CD4-positive, alpha-beta T cell treated with Interferon gamma for 1 hour (primary cell): ENCODE data around the gene TMX4.
"Not testable (repeated sequence)": the region's sequence is repeated elsewhere in the genome, so short reads cannot be mapped to it uniquely, and the experiment has no call there.

Source experiments
- DNase-seq: peaks from one replicate; pipeline ENCODE4 v3.0.0-alpha.2; 2020

TMX4 gene

GRCh38 chr20:7959484-7959883 lies 60.1 kb downstream of the TMX4 start:
- no peak for DNase-seq

GRCh38 chr20:7956561-7956960 lies 63.0 kb downstream of the TMX4 start:
- DNase-seq: not testable (repeated sequence)

GRCh38 chr20:7950387-7950786 lies 69.2 kb downstream of the TMX4 start:
- no peak for DNase-seq

GRCh38 chr20:7943891-7944290 lies 75.7 kb downstream of the TMX4 start:
- no peak for DNase-seq

GRCh38 chr20:7940341-7940740 lies 79.2 kb downstream of the TMX4 start, which contains the start of gene HAO1:
Gene HAO1 (minus strand): TSS chr20:7940458. CDS start chr20:7940422, 36 bp downstream.
- no peak for DNase-seq

GRCh38 chr20:7939663-7940062 lies 79.9 kb downstream of the TMX4 start:
- DNase-seq: no peak

GRCh38 chr20:7938058-7938457 lies 81.5 kb downstream of the TMX4 start:
- DNase-seq: no peak

- DNase-seq: no peak
Observed at GRCh38 chr20:7937328-7937727, 82.2 kb downstream of the TMX4 start.

- DNase-seq: no peak
Observed at GRCh38 chr20:7935027-7935551, 84.5 kb downstream of the TMX4 start.

GRCh38 chr20:7933346-7933745 lies 86.2 kb downstream of the TMX4 start:
- DNase-seq: no peak

- no peak for DNase-seq
Observed at GRCh38 chr20:7930343-7930742, 89.2 kb downstream of the TMX4 start.
